ENCODE data around the gene CROCC.
"Not testable (repeated sequence)": the region's sequence is repeated elsewhere in the genome, so short reads cannot be mapped to it uniquely, and the experiment has no call there.

Gene CROCC

DNA sequence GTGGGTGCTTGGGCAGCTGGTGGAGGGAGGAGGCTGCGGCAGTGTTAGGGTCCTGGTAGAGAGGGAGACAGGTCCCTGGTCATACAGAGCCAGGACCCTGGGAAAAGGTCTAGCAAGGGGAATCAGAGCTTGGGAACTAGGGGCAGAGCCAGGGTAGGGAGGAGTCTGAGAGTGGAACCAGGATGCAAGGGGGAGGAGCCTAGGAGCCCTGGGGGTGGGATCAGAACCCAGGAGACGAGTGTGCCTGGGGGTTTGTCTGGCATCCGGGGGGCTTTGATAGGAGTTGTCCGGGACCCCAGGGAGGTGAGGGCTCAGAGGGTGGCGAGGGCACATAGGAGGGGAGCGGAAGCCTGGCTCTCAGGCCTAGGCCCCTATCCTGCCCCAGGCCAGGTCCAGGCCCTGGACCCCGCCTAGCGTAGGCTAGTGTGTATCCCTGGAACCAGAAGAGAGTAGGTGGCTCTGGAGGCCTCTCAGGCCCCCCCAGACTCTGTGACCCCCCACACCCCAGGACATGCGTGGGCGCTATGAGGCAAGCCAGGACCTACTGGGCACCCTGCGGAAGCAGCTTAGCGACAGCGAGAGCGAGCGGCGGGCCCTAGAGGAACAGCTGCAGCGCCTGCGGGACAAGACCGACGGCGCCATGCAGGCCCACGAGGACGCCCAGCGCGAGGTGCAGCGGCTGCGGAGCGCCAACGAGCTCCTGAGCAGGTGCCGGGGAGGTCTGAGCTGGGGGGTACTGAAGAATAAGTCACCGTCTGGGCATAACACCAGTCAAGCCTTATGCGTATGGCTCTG is 17.9 kb downstream of the CROCC start:
- not testable (repeated sequence) for DNase-seq

DNA sequence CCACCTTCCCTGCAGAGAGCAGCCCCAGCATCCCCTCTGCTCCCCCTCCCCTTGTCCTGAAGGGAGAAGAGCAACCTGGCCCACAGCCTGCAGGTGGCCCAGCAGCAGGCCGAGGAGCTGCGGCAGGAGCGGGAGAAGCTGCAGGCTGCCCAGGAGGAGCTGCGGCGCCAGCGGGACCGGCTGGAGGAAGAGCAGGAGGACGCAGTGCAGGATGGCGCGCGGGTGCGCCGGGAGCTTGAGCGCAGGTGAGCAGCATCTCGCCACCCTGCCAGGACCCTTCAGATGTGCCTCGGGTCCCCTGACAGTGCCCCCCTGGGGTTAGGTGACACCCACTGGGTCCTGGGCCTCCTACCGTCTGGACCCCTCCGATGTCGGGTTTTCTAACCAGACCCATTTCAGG is 22.3 kb downstream of the CROCC start:
- no peak for DNase-seq

DNA sequence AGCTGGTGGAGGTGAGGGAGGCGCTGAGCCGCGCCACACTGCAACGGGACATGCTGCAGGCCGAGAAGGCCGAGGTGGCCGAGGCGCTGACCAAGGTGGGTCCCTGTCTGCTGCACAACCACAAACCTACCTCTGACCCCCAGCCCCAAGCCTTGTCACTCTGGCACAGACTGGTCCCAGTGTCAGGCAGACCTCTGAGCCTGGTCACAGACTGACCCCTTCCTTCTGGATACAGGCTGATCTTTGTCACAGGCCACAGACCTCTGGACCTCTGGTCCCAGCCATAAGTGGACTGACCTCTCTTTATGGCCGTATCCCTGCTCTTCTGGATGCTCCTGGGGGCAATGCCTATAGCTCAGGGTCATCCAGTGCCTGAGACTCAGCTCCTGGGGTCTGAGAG is 23.8 kb downstream of the CROCC start:
- DNase-seq: not testable (repeated sequence)

DNA sequence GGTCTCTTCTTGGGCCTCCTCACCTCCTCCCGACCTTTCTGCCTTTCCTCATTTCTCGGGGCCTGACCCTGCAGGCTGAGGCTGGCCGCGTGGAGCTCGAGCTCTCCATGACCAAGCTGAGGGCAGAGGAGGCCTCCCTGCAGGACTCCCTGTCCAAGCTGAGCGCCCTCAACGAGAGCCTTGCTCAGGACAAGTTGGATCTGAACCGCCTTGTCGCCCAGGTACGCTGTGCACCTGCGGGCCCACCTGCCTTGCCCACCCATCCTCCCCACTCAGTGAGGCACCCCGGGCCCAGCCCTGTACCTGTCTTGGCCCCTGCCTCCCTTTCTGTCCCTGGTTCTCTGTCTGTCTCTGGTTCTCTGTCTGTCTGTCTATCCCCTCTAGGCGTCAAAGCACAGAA is 24.5 kb downstream of the CROCC start:
- not testable (repeated sequence) for DNase-seq

DNA sequence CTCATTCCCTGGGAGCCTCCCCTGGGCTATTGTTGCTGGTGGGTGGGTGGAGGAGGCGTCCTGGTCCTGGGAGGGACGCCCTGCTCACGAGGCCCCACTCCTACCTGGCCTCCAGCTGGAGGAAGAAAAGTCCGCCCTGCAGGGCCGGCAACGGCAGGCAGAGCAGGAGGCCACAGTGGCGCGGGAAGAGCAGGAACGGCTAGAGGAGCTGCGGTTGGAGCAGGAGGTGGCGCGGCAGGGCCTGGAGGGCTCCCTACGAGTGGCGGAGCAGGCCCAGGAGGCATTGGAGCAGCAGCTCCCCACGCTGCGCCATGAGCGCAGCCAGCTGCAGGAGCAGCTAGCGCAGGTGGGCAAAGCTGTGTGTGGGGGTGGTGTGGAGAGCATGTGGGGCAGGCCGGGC is 24.9 kb downstream of the CROCC start:
- DNase-seq: no peak

DNA sequence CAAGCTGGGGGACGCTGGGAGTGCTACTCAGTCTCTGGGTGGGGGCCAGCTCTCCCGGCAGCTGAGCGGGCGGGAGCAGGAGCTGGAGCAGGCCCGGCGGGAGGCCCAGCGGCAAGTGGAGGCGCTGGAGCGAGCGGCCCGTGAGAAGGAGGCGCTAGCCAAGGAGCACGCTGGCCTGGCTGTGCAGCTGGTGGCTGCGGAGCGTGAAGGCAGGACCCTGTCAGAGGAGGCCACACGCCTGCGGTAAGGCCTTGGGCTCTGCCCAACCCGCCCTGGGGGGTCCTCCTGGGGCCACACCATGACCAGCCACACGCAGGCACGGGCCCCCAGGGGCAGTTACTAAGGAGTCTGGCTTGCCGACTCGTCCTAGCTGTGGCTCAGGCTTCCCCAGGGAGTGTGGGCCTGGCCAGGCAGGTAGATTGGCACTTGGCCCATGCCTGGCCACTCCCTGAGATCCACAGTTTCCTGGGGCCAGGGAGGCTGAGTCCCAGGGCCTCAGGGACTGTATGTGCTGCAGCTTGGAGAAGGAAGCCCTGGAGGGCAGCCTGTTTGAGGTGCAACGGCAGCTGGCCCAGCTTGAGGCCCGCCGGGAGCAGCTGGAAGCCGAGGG is 26.7 kb downstream of the CROCC start:
- not testable (repeated sequence) for DNase-seq

DNA sequence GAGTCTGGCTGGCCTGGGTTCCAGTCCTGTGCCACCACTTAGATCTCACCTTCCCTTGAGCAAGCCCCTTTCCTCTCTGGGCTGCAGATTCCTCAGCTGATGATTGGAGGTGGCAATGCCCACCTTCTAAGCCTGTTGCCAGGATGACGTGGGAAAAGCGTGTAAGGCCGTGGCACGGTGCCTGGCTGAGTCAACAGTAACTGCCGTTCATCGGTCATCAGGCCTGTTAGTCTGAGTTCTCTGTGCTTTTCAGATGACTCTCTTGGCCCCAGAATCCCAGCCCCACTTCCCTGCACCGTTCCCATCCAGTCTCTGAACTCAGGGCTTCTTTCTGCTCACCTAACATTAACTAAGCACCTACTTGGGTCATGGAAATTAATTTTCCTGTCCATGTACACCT is 27.3 kb downstream of the CROCC start:
- not testable (repeated sequence) for DNase-seq

DNA sequence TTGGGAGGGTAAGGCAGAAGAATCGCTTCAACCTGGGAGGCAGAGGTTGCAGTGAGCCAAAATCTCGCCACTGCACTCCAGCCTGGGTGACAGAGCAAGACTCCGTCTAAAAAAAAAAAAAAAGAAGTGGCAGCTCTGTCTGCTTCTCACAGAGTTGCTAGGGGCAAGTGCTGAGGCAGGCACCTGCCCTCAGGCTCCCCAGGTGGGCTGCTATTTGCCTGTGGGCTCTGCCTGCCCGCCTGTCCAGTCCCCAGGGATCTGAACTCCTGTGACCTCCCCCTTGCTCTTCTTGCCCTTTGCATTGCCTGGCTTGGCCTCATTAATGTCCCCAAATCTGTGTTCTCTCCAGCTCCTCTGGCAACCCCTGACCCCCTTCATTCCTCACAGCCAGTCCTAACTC is 30.6 kb downstream of the CROCC start:
- DNase-seq: not testable (repeated sequence)

DNA sequence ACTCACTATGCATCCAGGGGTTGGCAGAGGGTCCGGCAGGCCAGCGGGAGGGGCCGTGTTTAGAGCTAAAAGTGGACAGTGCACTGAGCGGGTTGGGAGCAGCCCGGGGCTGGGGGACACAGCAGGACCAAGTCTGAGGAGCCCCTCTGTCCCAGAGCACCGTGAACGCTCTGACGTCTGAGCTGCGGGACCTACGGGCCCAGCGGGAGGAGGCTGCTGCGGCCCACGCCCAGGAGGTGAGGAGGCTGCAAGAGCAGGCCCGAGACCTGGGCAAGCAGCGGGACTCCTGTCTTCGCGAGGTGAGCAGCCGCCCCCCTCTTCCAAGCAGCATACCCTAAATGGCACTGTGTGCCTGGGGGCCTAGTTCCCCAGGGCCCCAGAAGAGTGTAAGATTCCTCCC is 32.8 kb downstream of the CROCC start:
- no peak for DNase-seq

DNA sequence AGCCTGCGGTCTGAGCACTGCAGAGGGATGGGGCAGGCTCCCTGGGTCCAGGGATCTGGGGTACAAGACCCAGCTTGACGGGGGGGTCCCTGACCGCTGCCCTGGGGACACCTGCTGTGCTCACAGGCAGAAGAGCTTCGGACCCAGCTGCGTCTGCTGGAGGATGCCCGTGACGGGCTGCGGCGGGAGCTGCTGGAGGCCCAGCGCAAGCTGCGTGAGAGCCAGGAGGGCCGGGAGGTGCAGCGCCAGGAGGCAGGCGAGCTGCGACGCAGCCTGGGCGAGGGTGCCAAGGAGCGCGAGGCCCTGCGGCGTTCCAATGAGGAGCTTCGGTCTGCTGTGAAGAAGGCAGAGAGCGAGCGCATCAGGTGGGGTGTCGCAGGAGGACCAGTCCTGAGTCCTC is 33.5 kb downstream of the CROCC start:
- DNase-seq: no peak

DNA sequence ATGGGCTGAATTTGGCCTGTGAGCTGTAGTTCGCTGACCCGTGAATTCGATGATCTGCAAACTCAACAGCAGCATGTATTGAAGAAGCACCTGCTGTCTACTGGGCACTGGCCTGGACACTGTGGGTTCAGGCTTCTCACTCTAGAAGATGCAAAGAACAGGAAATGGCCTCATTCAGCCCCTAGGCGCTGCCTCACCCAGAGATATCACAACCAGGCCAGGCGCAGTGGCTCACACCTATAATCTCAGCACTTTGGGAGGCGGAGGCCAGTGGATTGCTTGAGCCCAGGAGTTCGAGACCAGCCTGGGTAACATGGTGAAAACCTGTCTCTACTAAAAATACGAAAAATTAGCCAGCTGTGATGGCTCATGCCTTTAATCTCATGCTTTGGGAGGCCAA is 35.0 kb downstream of the CROCC start:
- DNase-seq: no peak

DNA sequence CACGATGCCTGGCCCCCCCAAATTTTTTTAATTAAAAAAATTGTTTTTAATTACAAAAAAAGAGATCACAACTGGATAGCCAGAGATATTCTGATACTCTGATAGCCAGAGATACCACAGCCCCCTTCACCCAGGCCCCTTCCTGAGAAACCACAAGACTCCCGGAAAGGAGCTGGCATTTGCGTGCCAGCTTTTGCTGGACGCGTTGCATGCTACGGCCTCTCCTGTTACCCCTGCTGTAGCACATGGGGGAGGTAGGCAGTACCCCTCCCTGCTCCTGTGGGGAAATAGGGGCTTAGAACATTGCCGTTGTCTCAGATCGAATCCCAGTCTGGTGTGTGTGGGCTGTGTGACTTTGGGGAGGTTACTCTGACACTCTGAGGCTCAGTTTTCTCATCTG is 36.0 kb downstream of the CROCC start:
- DNase-seq: no peak

DNA sequence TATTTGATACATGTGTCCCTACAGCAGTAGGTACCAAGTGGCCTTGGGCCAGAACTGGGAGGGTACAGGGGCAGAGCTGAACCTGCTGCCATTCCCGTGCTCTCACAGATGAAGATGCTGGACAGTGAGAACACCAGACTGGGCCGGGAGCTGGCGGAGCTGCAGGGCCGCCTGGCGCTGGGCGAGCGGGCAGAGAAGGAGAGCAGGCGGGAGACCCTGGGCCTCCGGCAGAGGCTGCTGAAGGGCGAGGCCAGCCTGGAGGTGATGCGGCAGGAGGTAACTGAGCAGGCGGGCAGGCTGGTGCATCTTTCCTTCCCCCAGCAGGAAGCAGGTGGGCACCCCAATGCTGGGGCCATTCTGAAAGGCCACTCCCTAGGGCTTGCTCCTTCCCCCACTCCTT is 36.7 kb downstream of the CROCC start:
- no peak for DNase-seq

DNA sequence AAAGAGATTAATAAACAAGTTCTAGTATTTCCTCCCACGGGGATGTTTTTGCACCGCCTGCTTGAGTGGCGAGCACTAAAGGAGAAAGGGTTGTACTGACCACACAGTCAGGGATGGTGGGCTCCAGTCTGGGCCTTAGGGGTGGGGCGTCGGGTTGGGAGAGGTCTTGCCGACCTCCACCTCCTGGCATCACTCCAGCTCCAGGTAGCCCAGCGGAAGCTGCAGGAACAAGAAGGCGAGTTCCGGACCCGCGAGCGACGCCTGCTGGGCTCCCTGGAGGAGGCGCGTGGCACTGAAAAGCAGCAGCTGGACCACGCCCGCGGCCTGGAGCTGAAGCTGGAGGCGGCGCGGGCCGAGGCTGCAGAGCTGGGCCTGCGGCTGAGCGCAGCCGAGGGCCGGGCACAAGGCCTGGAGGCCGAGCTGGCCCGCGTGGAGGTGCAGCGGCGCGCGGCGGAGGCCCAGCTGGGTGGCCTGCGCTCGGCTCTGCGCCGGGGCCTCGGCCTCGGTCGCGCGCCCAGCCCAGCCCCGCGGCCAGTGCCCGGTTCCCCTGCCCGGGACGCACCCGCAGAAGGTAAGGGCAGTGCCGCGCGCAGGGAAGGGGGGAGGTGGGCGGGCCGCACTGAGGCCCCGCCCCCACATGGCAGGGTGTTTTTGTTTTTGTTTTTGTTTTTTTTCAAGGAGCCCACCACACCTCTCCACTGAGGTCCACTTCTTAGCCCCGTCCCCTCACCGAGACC is 39.0 kb downstream of the CROCC start:
- DNase-seq: peak; percentile 81

DNA sequence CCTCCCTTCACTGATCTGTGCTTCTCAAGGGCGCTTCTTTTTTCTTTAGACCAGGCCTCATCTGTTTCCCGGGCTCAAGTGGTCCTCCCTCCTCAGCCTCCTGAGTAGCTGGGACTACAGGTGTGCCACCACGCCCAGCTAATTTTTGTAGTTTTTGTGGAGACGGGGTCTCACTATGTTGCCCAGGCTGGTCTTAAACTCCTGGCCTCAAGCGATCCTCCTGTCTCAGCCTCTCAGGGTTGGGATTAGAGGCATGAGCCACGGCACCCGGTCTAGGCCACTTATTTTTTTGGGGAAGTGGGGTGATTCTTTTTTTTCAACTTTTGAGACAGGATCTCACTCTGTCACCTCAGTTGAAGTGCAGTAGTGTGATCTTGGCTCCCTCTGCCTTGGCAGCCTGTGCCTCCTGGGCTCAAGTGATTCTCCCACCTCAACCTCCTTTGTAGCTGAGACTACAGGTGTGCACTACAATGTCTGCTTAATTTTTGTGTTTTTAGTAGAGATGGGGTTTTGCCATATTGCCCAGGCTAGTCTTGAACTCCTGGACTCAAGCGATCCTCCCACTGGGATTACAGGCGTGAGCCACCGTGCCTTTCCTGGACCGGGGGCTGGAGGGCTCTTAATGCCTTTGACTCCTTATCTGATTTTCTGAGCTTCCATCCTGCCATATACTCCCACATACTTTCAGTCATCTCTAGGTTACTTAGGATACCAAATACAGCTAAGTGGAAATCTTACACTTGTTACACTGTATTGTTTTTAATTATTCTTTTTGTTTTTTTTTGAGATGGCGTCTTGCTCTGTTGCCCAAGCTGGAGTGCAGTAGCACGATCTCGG is 39.8 kb downstream of the CROCC start:
- no peak for DNase-seq

DNA sequence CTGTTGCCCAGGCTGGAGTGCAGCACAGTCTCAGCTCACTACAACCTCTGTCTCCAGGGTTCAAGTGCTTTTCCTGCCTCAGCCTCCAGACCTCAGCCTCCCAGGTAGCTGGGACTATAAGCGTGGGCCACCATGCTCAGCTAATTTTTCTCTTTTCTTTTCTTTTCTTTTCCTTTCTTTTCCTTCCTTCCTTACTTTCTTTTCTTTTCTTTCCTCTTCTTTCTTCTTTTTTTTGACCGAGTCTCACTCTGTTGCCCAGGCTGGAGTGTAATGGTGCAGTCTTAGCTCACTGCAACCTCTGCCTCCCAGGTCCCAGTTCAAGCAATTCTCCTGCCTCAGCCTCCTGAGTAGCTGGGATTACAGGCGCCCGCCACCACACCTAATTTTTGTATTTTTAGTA is 42.4 kb downstream of the CROCC start:
- DNase-seq: not testable (repeated sequence)

DNA sequence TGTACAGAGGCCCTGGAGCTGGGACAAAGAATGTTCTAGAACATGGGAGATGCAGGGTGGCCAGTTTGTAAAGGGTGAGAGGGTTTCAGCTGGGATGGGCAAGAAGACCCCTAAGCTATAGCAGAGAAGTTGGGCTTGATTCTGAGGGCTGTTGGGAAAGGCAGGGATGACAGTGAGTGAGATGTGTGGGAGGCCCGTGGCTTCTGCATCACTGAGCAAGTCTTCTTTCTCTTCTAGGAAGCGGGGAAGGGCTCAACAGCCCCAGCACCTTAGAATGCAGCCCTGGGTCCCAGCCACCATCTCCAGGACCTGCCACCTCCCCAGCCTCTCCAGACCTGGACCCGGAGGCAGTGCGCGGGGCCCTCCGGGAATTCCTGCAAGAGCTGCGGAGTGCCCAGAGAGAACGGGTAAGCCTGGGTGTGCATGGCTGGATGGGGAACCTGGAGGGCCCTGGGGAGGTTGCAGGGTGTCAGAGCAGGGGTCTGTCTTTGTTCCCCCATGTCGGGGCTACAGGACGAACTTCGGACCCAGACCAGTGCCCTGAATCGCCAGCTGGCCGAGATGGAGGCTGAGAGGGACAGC is 43.8 kb downstream of the CROCC start:
- DNase-seq: no peak

DNA sequence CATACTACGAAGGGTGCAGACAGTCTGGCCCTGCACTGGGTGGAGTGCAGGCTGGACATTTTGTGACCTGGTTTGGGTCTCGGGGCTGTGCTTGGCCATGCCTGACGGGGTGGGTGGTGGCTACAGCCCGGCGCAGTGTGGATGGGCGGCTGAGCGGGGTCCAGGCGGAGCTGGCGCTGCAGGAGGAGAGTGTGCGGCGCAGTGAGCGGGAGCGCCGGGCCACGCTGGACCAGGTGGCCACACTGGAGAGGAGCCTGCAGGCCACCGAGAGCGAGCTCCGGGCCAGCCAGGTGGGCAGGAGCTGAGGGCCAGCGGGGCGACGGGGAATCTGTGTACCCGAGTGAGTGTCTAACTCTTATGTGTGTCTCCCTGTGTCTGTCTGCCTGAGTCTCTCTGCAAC is 44.6 kb downstream of the CROCC start:
- no peak for DNase-seq

DNA sequence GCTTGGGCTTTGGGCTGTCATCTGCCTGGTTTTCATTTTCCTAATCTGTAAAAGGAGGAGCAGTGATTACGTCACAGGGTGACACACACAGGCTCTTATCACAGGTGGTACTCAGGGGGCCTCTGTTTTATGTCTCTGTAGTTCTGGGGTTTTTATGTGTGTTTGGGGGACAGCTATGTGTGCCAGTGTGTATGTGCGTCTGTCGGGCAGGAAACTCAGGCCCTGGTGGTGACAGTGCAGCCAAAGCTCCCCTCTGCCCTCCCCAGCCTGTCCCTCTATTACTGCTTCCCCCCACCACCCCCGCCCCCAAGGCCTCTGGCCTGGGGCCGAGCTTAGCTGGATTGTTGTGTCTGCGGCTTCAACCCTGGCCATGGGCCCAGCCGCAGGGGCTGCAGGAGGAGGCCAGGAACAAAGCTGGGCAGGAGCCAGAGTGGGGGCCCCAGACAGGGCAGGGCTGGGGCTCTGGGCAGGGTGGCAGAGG is 45.4 kb downstream of the CROCC start:
- no peak for DNase-seq

DNA sequence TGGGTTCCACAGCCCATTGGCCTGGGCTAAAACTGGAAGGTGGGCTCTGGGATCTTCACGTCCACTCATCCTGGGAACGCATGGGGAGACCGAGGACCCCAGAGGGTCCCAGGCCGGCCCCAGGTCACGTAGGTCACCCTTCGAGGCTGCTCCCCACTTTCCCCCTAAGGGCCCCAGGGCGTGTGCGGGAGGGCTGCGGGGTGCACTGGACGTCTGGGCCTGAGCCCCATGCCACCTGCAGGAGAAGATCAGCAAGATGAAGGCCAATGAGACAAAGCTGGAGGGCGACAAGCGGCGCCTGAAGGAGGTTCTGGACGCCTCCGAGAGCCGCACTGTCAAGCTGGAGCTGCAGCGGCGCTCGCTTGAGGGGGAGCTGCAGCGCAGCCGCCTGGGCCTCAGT is 46.2 kb downstream of the CROCC start:
- no peak for DNase-seq

DNA sequence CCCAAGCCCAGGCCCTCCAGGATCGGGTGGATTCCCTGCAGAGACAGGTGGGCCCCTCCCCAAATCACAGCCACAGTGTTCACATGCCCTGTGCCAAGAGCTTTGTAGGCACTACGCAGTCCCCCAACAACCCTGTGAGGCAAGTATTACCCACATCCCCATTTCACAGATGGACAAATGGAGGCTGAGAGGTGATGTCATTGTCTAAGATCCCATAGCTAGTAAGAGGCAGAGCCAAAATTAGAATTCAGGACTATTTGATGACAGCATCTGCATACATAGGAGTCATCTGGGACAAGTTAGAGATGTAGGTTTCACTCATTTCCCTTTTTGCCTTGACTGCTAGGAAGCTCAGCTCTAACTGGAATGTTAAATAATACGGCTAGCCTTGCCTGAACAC is 46.6 kb downstream of the CROCC start:
- DNase-seq: no peak

DNA sequence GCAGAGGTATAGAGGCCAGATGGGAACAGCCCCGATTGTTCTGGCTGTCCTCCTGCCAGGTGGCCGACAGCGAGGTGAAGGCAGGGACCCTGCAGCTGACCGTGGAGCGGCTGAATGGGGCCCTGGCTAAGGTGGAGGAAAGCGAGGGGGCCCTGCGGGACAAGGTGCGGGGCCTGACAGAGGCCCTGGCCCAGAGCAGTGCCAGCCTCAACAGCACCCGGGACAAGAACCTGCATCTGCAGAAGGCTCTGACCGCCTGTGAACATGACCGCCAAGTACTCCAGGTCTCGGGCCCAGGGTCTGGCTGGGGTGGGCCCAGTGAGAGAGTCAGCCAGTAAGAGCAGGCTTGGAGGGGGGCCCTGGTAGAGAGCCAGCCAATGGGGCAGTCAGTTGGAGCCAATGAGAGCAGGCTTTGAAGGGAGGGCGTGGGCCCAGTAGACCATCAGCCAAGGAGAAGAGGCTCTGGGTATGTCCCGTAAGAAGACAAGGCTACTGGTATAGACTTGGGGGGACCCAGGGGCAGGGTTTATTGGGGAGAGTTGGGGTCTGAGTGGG is 47.4 kb downstream of the CROCC start:
- DNase-seq: no peak
